GM12878 (cell line): ENCODE data around the gene PIGU. TPM values are rescaled to one million over a fixed set of nuclear protein-coding genes. Genes with fewer than 3 reads are reported as not detected.

ENCODE experiments used
- ATAC-seq: fragments of 200-7000 bp; cut with Tn5 transposase; 3 replicates; pipeline ENCODE4 v1.9.1; 2020; ENCODE audit warnings: mild to moderate bottlenecking, moderate library complexity
- BruUV-seq: library from RNA; stranded (reverse); fragments of 400-500 nt; replicated peaks from 2 replicates; lab custom pipeline; 2021; lab: Mats Ljungman, UMichigan
- CTCF ChIA-PET: fragments of 300-600 bp; sonication (Branson Sonifier 250); formaldehyde crosslinking; extraction: SDS; loops from one replicate; lab custom pipeline; 2021; ENCODE audit warnings: inconsistent platforms; lab: Yijun Ruan, JAX
- POLR2A ChIA-PET: fragments of 350-600 bp; formaldehyde crosslinking; extraction: SDS; loops from one replicate; lab custom pipeline; 2021; ENCODE audit warnings: inconsistent platforms; lab: Charles Lee
- RAD21 ChIA-PET: fragments of 300-600 bp; sonication (Branson Sonifier 250); formaldehyde crosslinking; loops from one replicate; lab custom pipeline; 2023; ENCODE audit warnings: antibody characterized with exemption; ENCODE audit not compliant: unreplicated experiment; lab: Charles Lee
- SMC1A ChIA-PET: fragments of 300-600 bp; sonication (Branson Sonifier 250); formaldehyde crosslinking; loops from one replicate; lab custom pipeline; 2023; ENCODE audit not compliant: unreplicated experiment, uncharacterized antibody; lab: Charles Lee
- DNase-seq: peaks from one replicate; pipeline ENCODE4 v3.0.0-alpha.2; 2011; ENCODE audit warnings: low read depth, low spot score
- FAIRE-seq: peaks from 3 replicates; lab custom pipeline; 2011; peaks lifted over from hg19 to GRCh38; lab: Jason Lieb, UNC
- H2AFZ ChIP-seq: 2 replicates; pipeline ENCODE4 v1.6.0; 2011; ENCODE audit warnings: low read depth, low read length, control low read depth; ENCODE audit not compliant: control insufficient read depth
- H3K27ac ChIP-seq: 2 replicates; pipeline ENCODE4 v1.5.1; 2011; ENCODE audit warnings: control low read depth; ENCODE audit not compliant: control insufficient read depth, insufficient read depth
- H3K27me3 ChIP-seq, 2 experiments: replicated peaks in 1 of 2; 2 replicates each; pipeline versions ENCODE4 v1.6.0 to v1.6.1; 2011; ENCODE audit warnings: low read length in 1 of 2; ENCODE audit not compliant: control insufficient read depth in 2 of 2, insufficient read depth in 2 of 2
- H3K36me3 ChIP-seq, 2 experiments: 2 replicates each; pipeline ENCODE4 v1.5.1; 2011; ENCODE audit warnings: low read length in 1 of 2; ENCODE audit not compliant: control insufficient read depth in 2 of 2, insufficient read depth in 2 of 2
- H3K4me1 ChIP-seq: 2 replicates; pipeline ENCODE4 v1.6.1; 2011; ENCODE audit warnings: mild to moderate bottlenecking, low read length, moderate library complexity, mixed read lengths; ENCODE audit not compliant: control insufficient read depth, insufficient read depth
- H3K4me2 ChIP-seq: 2 replicates; pipeline ENCODE4 v1.6.0; 2011; ENCODE audit warnings: control low read depth; ENCODE audit not compliant: control insufficient read depth, insufficient read depth
- H3K4me3 ChIP-seq: fragments of 200-600 bp; sonication (generic); 2 replicates; pipeline ENCODE4 v1.5.1; 2016
- H3K79me2 ChIP-seq: 2 replicates; pipeline ENCODE4 v1.6.0; 2011; ENCODE audit warnings: low read length; ENCODE audit not compliant: control insufficient read depth, insufficient read depth
- H3K9ac ChIP-seq: 2 replicates; pipeline ENCODE4 v1.8.0; 2011; ENCODE audit warnings: low read length, control low read depth, mixed read lengths; ENCODE audit not compliant: control insufficient read depth, insufficient read depth
- H3K9me3 ChIP-seq: replicated peaks from 3 replicates; pipeline ENCODE4 v1.5.1; 2011; ENCODE audit warnings: mild to moderate bottlenecking, low read length; ENCODE audit not compliant: control insufficient read depth, insufficient read depth
- H4K20me1 ChIP-seq: 2 replicates; pipeline ENCODE4 v1.6.0; 2011; ENCODE audit not compliant: control insufficient read depth, insufficient read depth
- CBX3 ChIP-seq: fragments of 200-600 bp; sonication (generic); IDR thresholded peaks from 2 replicates; pipeline ENCODE4 v1.6.1; 2016; ENCODE audit warnings: low read depth, borderline replicate concordance
- EED ChIP-seq: sonication (generic); IDR thresholded peaks from 2 replicates; pipeline ENCODE4 v1.6.1; 2016; ENCODE audit warnings: antibody characterized with exemption, low read depth
- NR2F1 ChIP-seq: fragments of 450-650 bp; conservative IDR thresholded peaks from 2 replicates; pipeline ENCODE4 v1.6.1; 2017; ENCODE audit warnings: mild to moderate bottlenecking
- WGBS: methylation state at CpG from one replicate; pipeline ENCODE4 v1.1.6; 2016; ENCODE audit warnings: low lambda C conversion rate; ENCODE audit not compliant: insufficient replicate concordance, insufficient coverage; ENCODE audit errors: missing lambda C conversion rate; 5-methylcytosine and 5-hydroxymethylcytosine counted together
- in situ Hi-C: fragments of 300-500 bp; cut with MboI; formaldehyde crosslinking; loops from 9 replicates; pipeline ENCODE4 v1.14.3; 2018; ENCODE audit warnings: mixed read lengths
- intact Hi-C: fragments of 100-400 bp; cut with micrococcal nuclease; formaldehyde crosslinking; loops from one replicate; pipeline ENCODE4 v1.14.2; 2022; ENCODE audit not compliant: unreplicated experiment
- polyA plus RNA-seq, 11 experiments: library from polyadenylated mRNA; depleted of rRNA in 4 of 11; unstranded in 6 of 11; stranded (reverse) in 5 of 11; fragments of >200 nt; fragmentation: Nextera tagmentation in 4 of 11; fragmentation: Illumina TruSeq in 1 of 11; extraction: Ambion mirVana in 4 of 11; extraction: Trizol in 1 of 11; gene quantifications; 1 replicate in 1 of 11; 2 replicates in 10 of 11; pipeline versions ENCODE4 v1.2.1 to v1.2.3, GENCODE V29; 2011 to 2016; ENCODE audit warnings: inconsistent platforms in 2 of 11, missing spikeins in 2 of 11, low read depth in 1 of 11
- total RNA-seq, 4 experiments: library from RNA; depleted of rRNA in 3 of 4; stranded (reverse); fragments of >200 nt in 3 of 4; fragmentation: Illumina TruSeq in 1 of 4; extraction: Trizol in 1 of 4; gene quantifications; 2 replicates each; pipeline versions ENCODE4 v1.2.1 to v1.2.3, GENCODE V29; 2013 to 2021

Gene PIGU
- total and polyA plus RNA-seq, 10 of the 15 experiments (the other 5 are each of a cell fraction or from before 2014, with no cell fraction given): 4.1 to 88.2 (median 25.0) TPM

- FAIRE-seq (no peak), DNase-seq (no peak), ATAC-seq (no peak)
- CTCF ChIA-PET: interaction anchor here (1.0 to 1.2 kb wide), 3 partner anchors 148 to 257 kb away, joined by 3 read pairs; no protein-coding TSS in a partner anchor
- H4K20me1 ChIP-seq: no peaks in the 10 kb centered on the region
- intact Hi-C loops (no loop called here), in situ Hi-C loops (no loop called here)
- no peak overlapping the region for H3K4me2 ChIP-seq
- no peak overlapping the region for H3K4me3 ChIP-seq
- peaks cover 0 to 2% of the 10 kb centered on the region in 2 experiments; a peak in 2 of 4 replicates for H3K36me3 ChIP-seq
- no peaks in the 10 kb centered on the region for H3K9me3 ChIP-seq
- TF ChIP-seq CBX3: no peak
- TF ChIP-seq EED: no peak
- peak; percentile 25; the same call in 1 of the 2 replicates for TF ChIP-seq NR2F1
- no peak overlapping the region for H3K27ac ChIP-seq
- no peaks in the 10 kb centered on the region for H3K4me1 ChIP-seq
- POLR2A ChIA-PET: no interaction called here
- 85% methylated on average over 31 of the region's 43 CpGs for WGBS
- no peak overlapping the region for H2AFZ ChIP-seq
- H3K9ac ChIP-seq: no peak overlapping the region
- RAD21 ChIA-PET: interaction anchor here (0.6 to 0.8 kb wide), 2 partner anchors 309 to 481 kb away, joined by 3 read pairs; no protein-coding TSS in a partner anchor
- H3K27me3 ChIP-seq: no peaks in the 10 kb centered on the region
- no TSS peak for BruUV-seq
- no peaks in the 10 kb centered on the region for H3K79me2 ChIP-seq
- SMC1A ChIA-PET: no interaction called here
Observed at GRCh38 chr20:34559311-34560140, 117.4 kb downstream of the PIGU start.
